Uterus (tissue), 2 donors: ENCODE results near the gene PPAN.

Experiments
- CTCF ChIP-seq, 4 experiments: fragments of 200-600 bp in 2 of 4; fragments of 450-650 bp in 2 of 4; sonication (generic) in 2 of 4; IDR thresholded peaks; one replicate each; pipeline ENCODE4 v1.5.1; 2016 to 2019; ENCODE audit warnings: antibody characterized with exemption in 4 of 4, mild to moderate bottlenecking in 2 of 4, moderate library complexity in 1 of 4
- POLR2A ChIP-seq, 2 donors: fragments of 450-650 bp; IDR thresholded peaks; one replicate each; pipeline ENCODE4 v1.6.1; 2016; ENCODE audit warnings: antibody characterized with exemption in 2 of 2, mild to moderate bottlenecking in 1 of 2, moderate library complexity in 1 of 2

- TF ChIP-seq POLR2A (IDR thresholded peaks at IDR 0.05) = no peak
- TF ChIP-seq CTCF (IDR thresholded peaks at IDR 0.05) = no peak
Measured at GRCh38 chr19:10141479-10141878, 35.3 kb downstream of the PPAN start.
